Measurements from ENCODE around the gene RHBG.

Gene RHBG

GRCh38 chr1:156357977-156358376 lies 11.0 kb upstream of the RHBG start:
- no peak overlapping the region for H3K18ac ChIP-seq (ENCODE audit: low read depth in 1 of 2, low read length in 2 of 2)
- H3K79me1 ChIP-seq (replicated peaks; ENCODE audit: low read length, poor library complexity, severe bottlenecking): no peaks in the 10 kb centered on the region
- no peaks in the 10 kb centered on the region for H3K36me3 ChIP-seq (ENCODE audit: control insufficient read depth in 1 of 2, insufficient read depth in 2 of 2, low read depth in 1 of 2, low read length in 2 of 2)
- H3K14ac ChIP-seq (ENCODE audit: low read length in 2 of 2): no peak overlapping the region
- H2AK5ac ChIP-seq (ENCODE audit: low read length, severe bottlenecking): no peak overlapping the region
- no peak overlapping the region for H3K23ac ChIP-seq (ENCODE audit: low read length in 2 of 2)
- H3K27ac ChIP-seq (ENCODE audit: low read length, poor library complexity, severe bottlenecking): no peak overlapping the region
- DNase-seq: no peak
- peaks cover 5% of the 10 kb centered on the region for H3K4me1 ChIP-seq (ENCODE audit: control insufficient read depth, insufficient read depth, low read depth, low read length)
- no peaks in the 10 kb centered on the region for H3K9me3 ChIP-seq (ENCODE audit: control insufficient read depth, low read length)
- H2BK15ac ChIP-seq (ENCODE audit: low read depth, poor library complexity, severe bottlenecking): no peak overlapping the region
- H4K91ac ChIP-seq (ENCODE audit: low read length): no peak overlapping the region
- H3K9ac ChIP-seq (ENCODE audit: low read length): no peak overlapping the region
- no peak overlapping the region for H3K4me2 ChIP-seq (ENCODE audit: low read length, poor library complexity, severe bottlenecking)
- no peak overlapping the region for H2BK120ac ChIP-seq (ENCODE audit: low read depth, low read length)
- H2AFZ ChIP-seq (ENCODE audit: low read depth, low read length): no peak overlapping the region
- no peak overlapping the region for H3K4me3 ChIP-seq (ENCODE audit: insufficient read depth in 1 of 2, low read depth in 1 of 2, low read length in 2 of 2)
- peaks cover 44 to 54% of the 10 kb centered on the region in 2 experiments for H3K27me3 ChIP-seq (ENCODE audit: control insufficient read depth in 1 of 2, insufficient read depth in 1 of 2, low read length in 2 of 2)
- no peak overlapping the region for H2BK5ac ChIP-seq (ENCODE audit: low read depth, low read length, poor library complexity, severe bottlenecking)
- no peak overlapping the region for H4K8ac ChIP-seq (ENCODE audit: low read length)
- WGBS: 100% methylated on average over 1 of the region's 2 CpGs
- no peak overlapping the region for H2BK12ac ChIP-seq (ENCODE audit: low read length in 2 of 2)
- no peak overlapping the region for H3K4ac ChIP-seq (ENCODE audit: low read depth in 1 of 2, low read length in 2 of 2)

DNA sequence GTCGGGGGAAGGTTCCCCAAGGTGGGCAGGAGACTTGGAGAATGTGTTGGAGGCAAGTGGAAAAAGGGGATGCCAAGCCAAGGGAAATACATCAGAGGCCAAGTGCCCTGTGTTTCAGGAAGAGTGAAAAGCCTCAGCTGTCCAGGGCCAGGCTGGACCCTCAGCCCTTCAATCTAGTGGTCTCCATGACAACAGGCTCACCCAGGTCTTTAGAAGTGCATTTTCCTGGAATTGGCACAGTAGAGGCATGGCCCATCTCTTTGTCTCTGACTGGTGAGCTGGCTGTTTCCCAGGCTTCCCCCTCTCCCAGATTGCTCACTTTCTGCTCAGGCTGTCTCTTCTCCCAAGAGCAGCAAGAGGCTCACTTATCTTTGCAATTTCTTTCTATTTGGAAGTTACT lies 10.4 kb upstream of the RHBG start:
- peaks cover 5% of the 10 kb centered on the region for H3K4me1 ChIP-seq (ENCODE audit: control insufficient read depth, insufficient read depth, low read depth, low read length)
- no peak overlapping the region for H3K23ac ChIP-seq (ENCODE audit: low read length in 2 of 2)
- no peak overlapping the region for H3K4me3 ChIP-seq (ENCODE audit: insufficient read depth in 1 of 2, low read depth in 1 of 2, low read length in 2 of 2)
- H3K4ac ChIP-seq (ENCODE audit: low read depth in 1 of 2, low read length in 2 of 2): no peak overlapping the region
- H3K9me3 ChIP-seq (ENCODE audit: control insufficient read depth, low read length): no peaks in the 10 kb centered on the region
- 54% methylated on average over 1 of the region's 1 CpG for WGBS
- peaks cover 41 to 53% of the 10 kb centered on the region in 2 experiments for H3K27me3 ChIP-seq (ENCODE audit: control insufficient read depth in 1 of 2, insufficient read depth in 1 of 2, low read length in 2 of 2)
- no peak overlapping the region for H4K8ac ChIP-seq (ENCODE audit: low read length)
- H3K9ac ChIP-seq (ENCODE audit: low read length): no peak overlapping the region
- H4K91ac ChIP-seq (ENCODE audit: low read length): no peak overlapping the region
- no peak overlapping the region for H2BK120ac ChIP-seq (ENCODE audit: low read depth, low read length)
- no peak overlapping the region for H3K27ac ChIP-seq (ENCODE audit: low read length, poor library complexity, severe bottlenecking)
- DNase-seq: no peak
- no peaks in the 10 kb centered on the region for H3K36me3 ChIP-seq (ENCODE audit: control insufficient read depth in 1 of 2, insufficient read depth in 2 of 2, low read depth in 1 of 2, low read length in 2 of 2)
- no peak overlapping the region for H3K4me2 ChIP-seq (ENCODE audit: low read length, poor library complexity, severe bottlenecking)
- no peak overlapping the region for H3K14ac ChIP-seq (ENCODE audit: low read length in 2 of 2)
- H2BK15ac ChIP-seq (ENCODE audit: low read depth, poor library complexity, severe bottlenecking): no peak overlapping the region
- no peak overlapping the region for H2AFZ ChIP-seq (ENCODE audit: low read depth, low read length)
- no peak overlapping the region for H2BK12ac ChIP-seq (ENCODE audit: low read length in 2 of 2)
- no peak overlapping the region for H3K18ac ChIP-seq (ENCODE audit: low read depth in 1 of 2, low read length in 2 of 2)
- no peak overlapping the region for H2BK5ac ChIP-seq (ENCODE audit: low read depth, low read length, poor library complexity, severe bottlenecking)
- no peak overlapping the region for H2AK5ac ChIP-seq (ENCODE audit: low read length, severe bottlenecking)
- H3K79me1 ChIP-seq (replicated peaks; ENCODE audit: low read length, poor library complexity, severe bottlenecking): no peaks in the 10 kb centered on the region

GRCh38 chr1:156359249-156359648 lies 9.8 kb upstream of the RHBG start:
- no peak overlapping the region for H3K18ac ChIP-seq (ENCODE audit: low read depth in 1 of 2, low read length in 2 of 2)
- H3K23ac ChIP-seq (ENCODE audit: low read length in 2 of 2): no peak overlapping the region
- H3K4me2 ChIP-seq (ENCODE audit: low read length, poor library complexity, severe bottlenecking): no peak overlapping the region
- H4K91ac ChIP-seq (ENCODE audit: low read length): no peak overlapping the region
- H3K36me3 ChIP-seq (ENCODE audit: control insufficient read depth in 1 of 2, insufficient read depth in 2 of 2, low read depth in 1 of 2, low read length in 2 of 2): no peaks in the 10 kb centered on the region
- no peak for DNase-seq
- H2BK12ac ChIP-seq (ENCODE audit: low read length in 2 of 2): no peak overlapping the region
- WGBS: 71% methylated on average over 3 of the region's 3 CpGs
- H4K8ac ChIP-seq (ENCODE audit: low read length): no peak overlapping the region
- no peak overlapping the region for H3K4ac ChIP-seq (ENCODE audit: low read depth in 1 of 2, low read length in 2 of 2)
- H3K27me3 ChIP-seq (ENCODE audit: control insufficient read depth in 1 of 2, insufficient read depth in 1 of 2, low read length in 2 of 2): peaks cover 44 to 51% of the 10 kb centered on the region in 2 experiments
- no peak overlapping the region for H2BK15ac ChIP-seq (ENCODE audit: low read depth, poor library complexity, severe bottlenecking)
- H3K4me3 ChIP-seq (ENCODE audit: insufficient read depth in 1 of 2, low read depth in 1 of 2, low read length in 2 of 2): no peak overlapping the region
- H3K9ac ChIP-seq (ENCODE audit: low read length): no peak overlapping the region
- H3K79me1 ChIP-seq (replicated peaks; ENCODE audit: low read length, poor library complexity, severe bottlenecking): no peaks in the 10 kb centered on the region
- no peak overlapping the region for H3K27ac ChIP-seq (ENCODE audit: low read length, poor library complexity, severe bottlenecking)
- H2BK5ac ChIP-seq (ENCODE audit: low read depth, low read length, poor library complexity, severe bottlenecking): no peak overlapping the region
- no peaks in the 10 kb centered on the region for H3K9me3 ChIP-seq (ENCODE audit: control insufficient read depth, low read length)
- no peak overlapping the region for H3K14ac ChIP-seq (ENCODE audit: low read length in 2 of 2)
- no peak overlapping the region for H2AFZ ChIP-seq (ENCODE audit: low read depth, low read length)
- no peak overlapping the region for H2BK120ac ChIP-seq (ENCODE audit: low read depth, low read length)
- peaks cover 5% of the 10 kb centered on the region for H3K4me1 ChIP-seq (ENCODE audit: control insufficient read depth, insufficient read depth, low read depth, low read length)
- no peak overlapping the region for H2AK5ac ChIP-seq (ENCODE audit: low read length, severe bottlenecking)

DNA sequence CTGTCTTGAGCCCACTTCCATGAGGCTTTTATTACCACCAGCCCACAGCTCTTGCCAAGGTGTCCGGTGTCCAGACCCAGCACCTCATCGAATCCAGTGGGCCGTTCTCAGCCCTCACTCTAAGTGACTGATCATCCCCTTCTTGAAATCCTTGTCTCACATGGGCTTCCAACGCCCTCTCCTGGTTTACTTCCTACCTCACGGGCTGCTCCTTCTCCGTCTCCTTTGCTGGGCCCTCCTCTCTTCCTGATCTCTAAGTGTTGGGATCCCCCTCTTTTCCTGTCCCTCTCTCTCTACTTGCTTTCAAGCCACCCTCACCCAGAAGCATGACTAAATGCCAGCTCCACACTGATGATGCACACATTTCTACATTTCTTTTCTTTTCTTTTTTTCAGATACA lies 9.0 kb upstream of the RHBG start:
- no peak overlapping the region for H3K4me2 ChIP-seq (ENCODE audit: low read length, poor library complexity, severe bottlenecking)
- no peak overlapping the region for H4K8ac ChIP-seq (ENCODE audit: low read length)
- H3K4ac ChIP-seq (ENCODE audit: low read depth in 1 of 2, low read length in 2 of 2): no peak overlapping the region
- H3K27ac ChIP-seq (ENCODE audit: low read length, poor library complexity, severe bottlenecking): no peak overlapping the region
- peaks cover 44 to 51% of the 10 kb centered on the region in 2 experiments for H3K27me3 ChIP-seq (ENCODE audit: control insufficient read depth in 1 of 2, insufficient read depth in 1 of 2, low read length in 2 of 2)
- H2BK15ac ChIP-seq (ENCODE audit: low read depth, poor library complexity, severe bottlenecking): no peak overlapping the region
- WGBS: 30% methylated on average over 6 of the region's 6 CpGs
- H3K23ac ChIP-seq (ENCODE audit: low read length in 2 of 2): no peak overlapping the region
- no peak overlapping the region for H2BK5ac ChIP-seq (ENCODE audit: low read depth, low read length, poor library complexity, severe bottlenecking)
- peak; percentile 30 for DNase-seq
- H3K14ac ChIP-seq (ENCODE audit: low read length in 2 of 2): no peak overlapping the region
- H3K18ac ChIP-seq (ENCODE audit: low read depth in 1 of 2, low read length in 2 of 2): no peak overlapping the region
- no peak overlapping the region for H2BK120ac ChIP-seq (ENCODE audit: low read depth, low read length)
- H3K4me3 ChIP-seq (ENCODE audit: insufficient read depth in 1 of 2, low read depth in 1 of 2, low read length in 2 of 2): no peak overlapping the region
- no peak overlapping the region for H2BK12ac ChIP-seq (ENCODE audit: low read length in 2 of 2)
- H3K79me1 ChIP-seq (replicated peaks; ENCODE audit: low read length, poor library complexity, severe bottlenecking): no peaks in the 10 kb centered on the region
- H3K9ac ChIP-seq (ENCODE audit: low read length): no peak overlapping the region
- no peak overlapping the region for H2AK5ac ChIP-seq (ENCODE audit: low read length, severe bottlenecking)
- peaks cover 5% of the 10 kb centered on the region for H3K4me1 ChIP-seq (ENCODE audit: control insufficient read depth, insufficient read depth, low read depth, low read length)
- H3K36me3 ChIP-seq (ENCODE audit: control insufficient read depth in 1 of 2, insufficient read depth in 2 of 2, low read depth in 1 of 2, low read length in 2 of 2): no peaks in the 10 kb centered on the region
- no peak overlapping the region for H2AFZ ChIP-seq (ENCODE audit: low read depth, low read length)
- H3K9me3 ChIP-seq (ENCODE audit: control insufficient read depth, low read length): no peaks in the 10 kb centered on the region
- no peak overlapping the region for H4K91ac ChIP-seq (ENCODE audit: low read length)
